Fibroblast of pulmonary artery (primary cell): Measurements from ENCODE around the gene HPS1.
A peak's percentile ranks its signal among the peaks of the same experiment; 100 is the strongest.

Source experiments
- DNase-seq: peaks from one replicate; pipeline ENCODE4 v3.0.0-alpha.2; 2010; ENCODE audit warnings: low read depth
- H3K4me3 ChIP-seq: replicated peaks from 2 replicates; pipeline ENCODE4 v1.5.1; 2011; ENCODE audit warnings: low read depth, mild to moderate bottlenecking, control low read depth, low read length, moderate library complexity
- TF ChIP-seq, protein P1 (sequence below): IDR thresholded peaks from 2 replicates; pipeline ENCODE4 v1.5.1; 2011; ENCODE audit warnings: mild to moderate bottlenecking, control low read depth, low read length, inconsistent platforms; ENCODE audit errors: missing control alignments

HPS1 gene

DNA sequence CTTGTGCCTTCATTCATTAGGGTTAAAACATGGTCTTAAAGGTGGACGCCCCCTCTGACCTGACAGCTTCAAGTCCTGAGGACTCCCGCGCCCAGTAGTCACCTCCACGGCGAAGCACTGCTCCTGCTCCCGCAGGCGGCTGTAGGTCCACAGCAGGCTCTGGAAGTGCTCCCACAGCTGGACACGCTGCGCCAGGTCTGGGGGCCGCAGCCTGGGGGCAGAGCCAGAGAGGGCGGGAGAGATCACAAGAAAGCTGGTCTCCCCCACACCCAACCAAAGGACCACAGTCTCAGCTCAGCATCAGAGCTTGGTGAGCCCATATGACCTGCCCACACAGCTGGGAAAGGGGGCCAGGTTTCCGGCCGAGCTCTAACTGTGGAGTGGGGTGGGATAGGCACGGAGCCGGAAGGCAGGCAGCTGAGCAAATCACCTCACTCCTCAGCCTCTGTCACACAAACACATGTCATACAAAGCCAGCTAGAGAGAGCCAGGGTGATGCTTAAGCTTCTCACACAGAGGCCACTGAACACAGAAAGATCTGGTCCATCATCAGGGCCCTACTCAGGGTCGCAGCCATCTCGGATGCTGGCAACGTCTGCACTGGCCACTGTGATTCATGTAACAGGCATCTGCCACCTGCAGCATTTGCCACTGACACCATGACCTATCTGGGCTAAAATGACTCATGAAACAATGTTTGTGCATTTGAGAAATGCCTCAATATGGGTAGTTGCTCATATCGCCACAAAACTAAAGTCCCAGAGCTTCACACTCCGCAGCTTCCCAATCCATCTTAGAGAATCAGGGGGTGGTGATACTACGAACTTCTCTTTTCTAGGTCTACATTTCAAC is 12.6 kb downstream of the HPS1 start:
- TF ChIP-seq, protein P1, sequence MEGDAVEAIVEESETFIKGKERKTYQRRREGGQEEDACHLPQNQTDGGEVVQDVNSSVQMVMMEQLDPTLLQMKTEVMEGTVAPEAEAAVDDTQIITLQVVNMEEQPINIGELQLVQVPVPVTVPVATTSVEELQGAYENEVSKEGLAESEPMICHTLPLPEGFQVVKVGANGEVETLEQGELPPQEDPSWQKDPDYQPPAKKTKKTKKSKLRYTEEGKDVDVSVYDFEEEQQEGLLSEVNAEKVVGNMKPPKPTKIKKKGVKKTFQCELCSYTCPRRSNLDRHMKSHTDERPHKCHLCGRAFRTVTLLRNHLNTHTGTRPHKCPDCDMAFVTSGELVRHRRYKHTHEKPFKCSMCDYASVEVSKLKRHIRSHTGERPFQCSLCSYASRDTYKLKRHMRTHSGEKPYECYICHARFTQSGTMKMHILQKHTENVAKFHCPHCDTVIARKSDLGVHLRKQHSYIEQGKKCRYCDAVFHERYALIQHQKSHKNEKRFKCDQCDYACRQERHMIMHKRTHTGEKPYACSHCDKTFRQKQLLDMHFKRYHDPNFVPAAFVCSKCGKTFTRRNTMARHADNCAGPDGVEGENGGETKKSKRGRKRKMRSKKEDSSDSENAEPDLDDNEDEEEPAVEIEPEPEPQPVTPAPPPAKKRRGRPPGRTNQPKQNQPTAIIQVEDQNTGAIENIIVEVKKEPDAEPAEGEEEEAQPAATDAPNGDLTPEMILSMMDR, result no peak
- DNase-seq, result peak; percentile 11

DNA sequence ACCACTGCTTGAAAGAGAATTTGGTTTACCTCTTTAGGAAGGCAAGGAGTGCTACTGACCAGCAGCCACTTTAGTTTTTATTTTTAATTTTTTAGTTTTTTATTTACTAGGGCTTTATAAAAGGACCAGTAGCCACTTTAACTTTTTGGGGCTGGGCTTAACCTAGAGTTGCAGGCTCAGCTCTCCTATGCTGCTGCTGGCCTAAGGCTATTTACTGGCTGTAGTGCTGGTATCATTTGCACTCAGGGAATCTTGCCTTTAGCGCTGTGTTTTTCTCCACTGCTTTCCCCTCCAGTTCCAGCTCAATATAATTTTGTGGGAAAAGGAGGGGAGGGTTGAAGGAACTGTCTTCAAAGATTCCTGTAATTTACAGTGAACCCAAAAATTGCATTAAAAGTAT is 13.4 kb downstream of the HPS1 start:
- DNase-seq, result no peak
- H3K4me3 ChIP-seq, result no peak overlapping the region
- TF ChIP-seq, protein P1, result no peak

More for the DNA sequence above, 12.6 kb downstream of the HPS1 start:
- H3K4me3 ChIP-seq, result no peak overlapping the region

DNA sequence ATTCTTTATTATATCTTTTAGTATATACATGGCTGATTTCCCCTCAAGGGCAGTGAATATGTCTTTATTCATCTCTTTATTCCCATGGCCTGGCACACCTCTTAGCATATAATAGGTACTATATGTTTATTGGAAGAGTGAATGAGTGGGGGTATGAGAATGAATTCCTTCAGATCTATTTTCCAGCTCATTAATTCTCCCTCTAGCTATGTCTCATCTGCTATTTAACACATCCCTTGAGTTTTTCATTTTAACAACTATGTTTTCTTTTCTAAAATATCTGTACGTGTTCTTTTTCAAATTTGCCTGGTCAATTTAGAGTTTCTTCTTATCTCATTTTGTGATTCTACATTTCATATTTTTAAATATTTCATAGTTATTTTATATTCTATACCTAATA is 14.4 kb downstream of the HPS1 start:
- TF ChIP-seq, protein P1, result no peak
- DNase-seq, result no peak
- no peak overlapping the region for H3K4me3 ChIP-seq

DNA sequence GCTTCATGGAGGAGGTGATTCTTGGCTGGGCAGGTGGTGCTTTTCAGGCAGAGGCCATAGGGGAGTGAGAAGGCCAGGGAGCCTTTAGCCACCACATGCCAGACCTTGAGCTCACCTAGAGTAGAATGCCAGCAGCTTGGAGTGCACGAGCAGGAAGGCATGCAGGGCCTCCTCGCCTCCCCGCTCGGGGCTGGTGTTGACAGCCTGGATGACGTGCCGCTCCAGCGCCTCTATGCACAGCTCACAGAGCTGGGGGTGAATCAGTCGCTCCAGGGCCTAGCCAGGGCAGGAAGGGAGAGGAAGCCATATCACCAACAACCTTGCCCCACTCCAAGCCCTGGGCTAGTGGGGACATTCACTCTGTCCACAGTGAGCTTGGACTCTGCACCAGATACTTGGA is 15.7 kb downstream of the HPS1 start:
- TF ChIP-seq, protein P1, result no peak
- no peak overlapping the region for H3K4me3 ChIP-seq
- no peak for DNase-seq

DNA sequence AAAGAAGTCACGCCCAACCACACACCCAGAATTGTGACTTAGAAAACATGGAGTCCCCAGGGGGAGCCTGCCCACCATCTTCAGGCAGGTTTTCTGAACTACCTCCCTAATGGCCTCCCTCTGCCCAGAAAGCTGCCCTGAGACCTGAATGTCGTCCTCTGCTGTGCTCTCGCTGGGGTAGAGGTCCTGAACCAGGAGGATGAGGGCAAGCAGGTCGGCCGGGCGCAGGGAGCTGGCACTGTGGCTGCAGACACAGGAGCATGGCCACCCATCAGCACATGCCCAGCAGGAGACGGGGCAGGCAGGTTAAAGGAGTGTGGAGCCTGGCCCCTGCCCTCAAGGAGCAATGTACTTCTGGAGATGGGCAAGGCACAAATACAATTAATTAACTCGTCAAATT is 16.3 kb downstream of the HPS1 start:
- H3K4me3 ChIP-seq, result no peak overlapping the region
- TF ChIP-seq, protein P1, result no peak
- DNase-seq, result no peak

DNA sequence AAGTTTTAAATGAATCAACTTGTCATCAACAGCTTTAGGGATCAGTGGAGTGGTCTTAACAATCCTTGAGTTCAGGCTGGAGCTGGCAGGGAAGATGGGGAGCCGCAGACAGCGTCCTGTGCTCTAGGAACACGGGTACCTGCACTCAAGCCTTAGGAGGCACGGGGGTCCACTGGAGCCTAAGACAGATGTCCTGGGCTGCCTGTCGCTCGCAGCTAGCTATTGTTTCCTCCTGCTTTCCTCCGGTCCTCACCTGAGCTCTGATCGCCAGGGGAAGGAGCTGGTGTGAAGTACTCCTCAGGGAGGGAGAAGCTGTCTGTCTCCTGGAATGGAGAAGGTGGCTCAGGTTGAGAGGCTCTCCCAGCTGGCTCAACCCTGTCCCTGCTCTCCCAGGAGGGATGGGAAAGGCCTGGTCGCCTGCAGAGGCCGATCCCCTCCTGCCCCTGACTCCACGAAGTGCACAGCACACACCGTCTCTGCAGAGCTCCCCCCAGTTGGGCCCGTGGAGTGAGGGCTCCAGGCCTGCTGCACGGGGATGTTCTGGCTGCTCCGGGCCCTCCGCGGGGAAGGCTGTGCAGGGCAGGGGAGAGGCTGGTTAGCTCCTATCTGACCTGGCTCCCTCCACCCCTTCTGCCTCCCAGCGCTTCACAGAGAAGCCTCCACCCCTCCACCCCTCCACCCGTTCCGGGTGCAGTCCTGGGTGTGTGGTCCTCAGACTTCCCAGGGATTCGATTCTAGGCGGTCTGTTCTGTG is 17.2 kb downstream of the HPS1 start:
- no peak for DNase-seq
- TF ChIP-seq, protein P1, result no peak

More for the DNA sequence above, 17.2 kb downstream of the HPS1 start:
- H3K4me3 ChIP-seq, result no peak overlapping the region
